Thyroid gland (tissue), 4 donors: ENCODE measurements around the gene SNCB. TPM values are rescaled to one million over a fixed set of nuclear protein-coding genes. Genes with fewer than 3 reads are reported as not detected.

Experiments used
- DNase-seq, 2 donors: peaks; one replicate each; pipeline ENCODE4 v3.0.0-alpha.2; 2019
- H3K27ac ChIP-seq, 3 donors: fragments of 200-600 bp; sonication (generic); 1 replicate in 2 of 3; 2 replicates in 1 of 3; pipeline ENCODE4 v1.5.1; 2016 to 2019; ENCODE audit warnings: mild to moderate bottlenecking in 1 of 3, moderate library complexity in 1 of 3
- H3K27me3 ChIP-seq: fragments of 200-600 bp; sonication (generic); one replicate; pipeline ENCODE4 v1.5.1; 2019
- H3K36me3 ChIP-seq, 2 donors: fragments of 200-600 bp; sonication (generic); one replicate each; pipeline ENCODE4 v1.5.1; 2016 to 2019
- H3K4me1 ChIP-seq, 2 donors: fragments of 200-600 bp; sonication (generic); one replicate each; pipeline ENCODE4 v1.5.1; 2017 to 2019
- H3K4me3 ChIP-seq, 3 donors: fragments of 200-600 bp; sonication (generic); replicated peaks in 1 of 3; 1 replicate in 2 of 3; 2 replicates in 1 of 3; pipeline ENCODE4 v1.5.1; 2016; ENCODE audit warnings: mild to moderate bottlenecking in 1 of 3
- H3K9me3 ChIP-seq: fragments of 200-600 bp; sonication (generic); one replicate; pipeline ENCODE4 v1.5.1; 2017
- POLR2A ChIP-seq, 2 donors: fragments of 450-650 bp; IDR thresholded peaks; one replicate each; pipeline ENCODE4 v1.6.1; 2017; ENCODE audit warnings: antibody characterized with exemption in 2 of 2, mild to moderate bottlenecking in 2 of 2, moderate library complexity in 1 of 2
- WGBS, 2 donors: methylation state at CpG; one replicate each; pipeline ENCODE4 v1.1.5; 2017; 5-methylcytosine and 5-hydroxymethylcytosine counted together
- intact Hi-C: fragments of 100-400 bp; cut with DNase I; formaldehyde crosslinking; loops from one replicate; pipeline ENCODE4 v1.15.1; 2023
- total RNA-seq, 4 donors: library from RNA; depleted of rRNA; stranded (reverse); fragments of >200 nt; gene quantifications; one replicate each; pipeline ENCODE4 v1.2.3, GENCODE V29; 2016
- TF ChIP-seq, protein P1 (sequence below), 6 experiments: fragments of 200-600 bp in 3 of 6; fragments of 450-650 bp in 3 of 6; sonication (generic) in 3 of 6; IDR thresholded peaks; one replicate each; pipeline ENCODE4 v1.5.1; 2016 to 2019; ENCODE audit warnings: antibody characterized with exemption in 6 of 6, mild to moderate bottlenecking in 2 of 6, inconsistent platforms in 1 of 6, moderate library complexity in 1 of 6

The SNCB gene
- total RNA-seq, 4 donors from 2014 or later: not detected

GRCh38 chr5:176658817-176659511 is 28.6 kb upstream of the SNCB start:
- no peak for DNase-seq
- H3K4me3 ChIP-seq: no peak overlapping the region

DNA sequence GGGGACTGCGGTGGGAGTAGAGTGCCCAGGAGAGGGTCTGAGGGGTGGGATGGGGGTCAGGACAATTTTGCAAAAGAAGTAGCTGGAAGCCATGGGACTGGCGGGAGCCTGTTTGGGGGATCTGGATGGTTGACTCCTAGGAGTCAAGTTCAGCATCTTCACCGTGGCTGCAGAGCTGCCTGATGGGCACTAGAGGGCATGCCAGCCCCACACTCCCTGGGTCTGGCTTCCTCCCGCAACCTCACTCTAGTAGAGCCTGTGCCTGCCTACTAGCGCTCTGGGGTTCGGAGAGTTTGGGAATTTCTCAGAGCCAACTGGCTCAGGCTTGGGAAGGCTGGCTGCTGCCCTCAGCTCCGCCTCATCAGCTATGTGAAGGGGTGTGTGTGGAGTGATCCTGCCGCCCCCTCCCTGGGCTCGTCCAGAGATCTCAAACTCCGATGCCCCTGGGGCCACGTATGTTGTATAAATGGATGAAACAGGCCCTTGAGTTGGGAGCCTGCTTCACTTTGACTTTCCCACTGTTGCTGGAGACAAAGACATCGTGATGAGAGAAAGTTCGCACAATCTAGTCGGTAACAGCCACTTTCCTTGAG is 27.8 kb upstream of the SNCB start:
- H3K4me1 ChIP-seq: peaks cover 0 to 5% of the 10 kb centered on the region in 2 donors
- no peaks in the 10 kb centered on the region for H3K27me3 ChIP-seq
- H3K4me3 ChIP-seq: no peak overlapping the region
- WGBS, 2 donors: 59 to 66% methylated on average over 12 to 14 of the region's 14 CpGs
- H3K36me3 ChIP-seq: peaks cover 8 to 9% of the 10 kb centered on the region in 2 donors
- no peak overlapping the region for H3K27ac ChIP-seq
- DNase-seq: peak; percentile 50 to 56
- TF ChIP-seq, protein P1, sequence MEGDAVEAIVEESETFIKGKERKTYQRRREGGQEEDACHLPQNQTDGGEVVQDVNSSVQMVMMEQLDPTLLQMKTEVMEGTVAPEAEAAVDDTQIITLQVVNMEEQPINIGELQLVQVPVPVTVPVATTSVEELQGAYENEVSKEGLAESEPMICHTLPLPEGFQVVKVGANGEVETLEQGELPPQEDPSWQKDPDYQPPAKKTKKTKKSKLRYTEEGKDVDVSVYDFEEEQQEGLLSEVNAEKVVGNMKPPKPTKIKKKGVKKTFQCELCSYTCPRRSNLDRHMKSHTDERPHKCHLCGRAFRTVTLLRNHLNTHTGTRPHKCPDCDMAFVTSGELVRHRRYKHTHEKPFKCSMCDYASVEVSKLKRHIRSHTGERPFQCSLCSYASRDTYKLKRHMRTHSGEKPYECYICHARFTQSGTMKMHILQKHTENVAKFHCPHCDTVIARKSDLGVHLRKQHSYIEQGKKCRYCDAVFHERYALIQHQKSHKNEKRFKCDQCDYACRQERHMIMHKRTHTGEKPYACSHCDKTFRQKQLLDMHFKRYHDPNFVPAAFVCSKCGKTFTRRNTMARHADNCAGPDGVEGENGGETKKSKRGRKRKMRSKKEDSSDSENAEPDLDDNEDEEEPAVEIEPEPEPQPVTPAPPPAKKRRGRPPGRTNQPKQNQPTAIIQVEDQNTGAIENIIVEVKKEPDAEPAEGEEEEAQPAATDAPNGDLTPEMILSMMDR (IDR thresholded peaks at IDR 0.05): peak in 5 of 6 experiments; percentile 17 to 74 (median 44)
- no peak for TF ChIP-seq POLR2A (IDR thresholded peaks at IDR 0.05)
- H3K9me3 ChIP-seq: no peaks in the 10 kb centered on the region
- intact Hi-C loops: loop anchor here (5.0 kb wide), 1 partner anchor 241 kb away; the partner anchor contains the start of gene CLTB

More at GRCh38 chr5:176658817-176659511, 28.6 kb upstream of the SNCB start:
- Histone ChIP-seq H3K27ac (no peak overlapping the region), H3K4me1 (peaks cover 0 to 5% of the 10 kb centered on the region in 2 donors), H3K9me3 (no peaks in the 10 kb centered on the region), H3K36me3 (peaks cover 8 to 9% of the 10 kb centered on the region in 2 donors), H3K27me3 (no peaks in the 10 kb centered on the region)
- TF ChIP-seq, protein P1 (IDR thresholded peaks at IDR 0.05): no peak
- TF ChIP-seq POLR2A (IDR thresholded peaks at IDR 0.05): no peak
- 76% methylated on average over 9 of the region's 11 CpGs for WGBS, 2 donors
- intact Hi-C loops: loop anchor here (5.0 kb wide), 1 partner anchor 242 kb away; the partner anchor contains the start of gene CLTB

DNA sequence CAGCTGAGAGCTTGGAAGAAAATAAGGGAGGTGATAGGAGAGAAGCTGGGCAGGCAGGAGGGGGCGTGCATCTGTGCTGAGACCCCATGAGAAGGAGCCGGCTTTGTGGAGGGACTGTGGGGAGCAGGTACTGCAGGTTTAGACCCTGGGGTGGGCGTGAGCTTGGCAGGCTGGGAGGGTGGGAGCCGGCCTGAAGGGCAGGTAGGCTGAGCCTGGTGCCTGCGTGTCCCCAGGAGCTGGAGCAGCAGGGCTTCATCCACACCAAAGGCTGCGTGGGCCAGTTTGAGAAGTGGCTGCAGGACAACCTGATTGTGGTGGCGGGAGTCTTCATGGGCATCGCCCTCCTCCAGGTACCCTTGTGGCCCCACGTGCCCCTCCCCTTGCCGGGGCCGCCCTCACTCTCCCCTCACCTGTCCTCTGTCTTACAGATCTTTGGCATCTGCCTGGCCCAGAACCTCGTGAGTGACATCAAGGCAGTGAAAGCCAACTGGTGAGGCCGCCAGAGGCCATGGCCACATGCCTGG is 26.2 kb upstream of the SNCB start:
- H3K27ac ChIP-seq: no peak overlapping the region
- WGBS, 2 donors: 92 to 93% methylated on average over 11 to 13 of the region's 13 CpGs
- intact Hi-C loops: loop anchor here (5.0 kb wide), 1 partner anchor 239 kb away; the partner anchor contains the start of gene CLTB
- no peaks in the 10 kb centered on the region for H3K9me3 ChIP-seq
- H3K36me3 ChIP-seq: peaks cover 8 to 9% of the 10 kb centered on the region in 2 donors
- DNase-seq: no peak
- no peak overlapping the region for H3K4me3 ChIP-seq
- no peaks in the 10 kb centered on the region for H3K27me3 ChIP-seq
- TF ChIP-seq, protein P1 (IDR thresholded peaks at IDR 0.05): no peak
- TF ChIP-seq POLR2A (IDR thresholded peaks at IDR 0.05): no peak
- H3K4me1 ChIP-seq: peaks cover 0 to 5% of the 10 kb centered on the region in 2 donors

GRCh38 chr5:176654856-176655255 is 24.5 kb upstream of the SNCB start:
- intact Hi-C loops: loop anchor here (5.0 kb wide), 1 partner anchor 238 kb away; the partner anchor contains the start of gene CLTB
- DNase-seq: no peak
- peaks cover 8 to 9% of the 10 kb centered on the region in 2 donors for H3K36me3 ChIP-seq
- no peaks in the 10 kb centered on the region for H3K9me3 ChIP-seq
- no peak overlapping the region for H3K4me3 ChIP-seq
- no peak overlapping the region for H3K27ac ChIP-seq
- TF ChIP-seq, protein P1 (IDR thresholded peaks at IDR 0.05): no peak
- no peak for TF ChIP-seq POLR2A (IDR thresholded peaks at IDR 0.05)
- H3K27me3 ChIP-seq: no peaks in the 10 kb centered on the region
- WGBS, 2 donors: 90 to 98% methylated on average over 12 to 13 of the region's 14 CpGs
- no peaks in the 10 kb centered on the region for H3K4me1 ChIP-seq
